Cardiac fibroblast (primary cell): ENCODE measurements around the gene UNC45A.
A peak's percentile ranks its signal among the peaks of the same experiment; 100 is the strongest.
"Not testable (repeated sequence)": the region's sequence is repeated elsewhere in the genome, so short reads cannot be mapped to it uniquely, and the experiment has no call there.

Source experiments
- DNase-seq, 2 donors: peaks; one replicate each; pipeline versions ENCODE4 v3.0.0 to v3.0.0-alpha.2; 2010; ENCODE audit warnings: low read depth in 2 of 2
- H3K4me3 ChIP-seq, 2 donors: replicated peaks in 1 of 2; 1 replicate in 1 of 2; 2 replicates in 1 of 2; pipeline ENCODE4 v1.5.1; 2011; ENCODE audit warnings: low read depth in 2 of 2, low read length in 2 of 2, mild to moderate bottlenecking in 2 of 2, moderate library complexity in 1 of 2
- CTCF ChIP-seq: IDR thresholded peaks from one replicate; pipeline ENCODE4 v1.5.1; 2011; ENCODE audit warnings: low read depth, mild to moderate bottlenecking, low read length, inconsistent platforms

Gene UNC45A

GRCh38 chr15:90905306-90906180 is 29.5 kb upstream of the UNC45A start:
- DNase-seq, result no peak
- no peak for TF ChIP-seq CTCF
- no peak overlapping the region for H3K4me3 ChIP-seq

- no peak for TF ChIP-seq CTCF
- H3K4me3 ChIP-seq, result no peak overlapping the region
- DNase-seq, result no peak
These were observed 28.8 kb upstream of the UNC45A start for GRCh38 chr15:90906181-90906849.

GRCh38 chr15:90907051-90907660 is 27.9 kb upstream of the UNC45A start:
- DNase-seq, result no peak
- no peak for TF ChIP-seq CTCF
- H3K4me3 ChIP-seq, result no peak overlapping the region

- DNase-seq, result peak in 1 of 2 donors; percentile 35
- TF ChIP-seq CTCF, result no peak
- no peak overlapping the region for H3K4me3 ChIP-seq
These were observed 27.1 kb upstream of the UNC45A start for GRCh38 chr15:90907838-90908507.

- DNase-seq, H3K4me3 ChIP-seq: not testable (repeated sequence)
These were observed 25.6 kb upstream of the UNC45A start for GRCh38 chr15:90909449-90909848.

- H3K4me3 ChIP-seq, result no peak overlapping the region
- no peak for DNase-seq
- no peak for TF ChIP-seq CTCF
These were observed 25.1 kb upstream of the UNC45A start for GRCh38 chr15:90909976-90910375.
